BLaER1 treated with 17β-estradiol and CSF1 and Interleukin-3, amounts not matched to agents 10 nM and 100 nM (cell line): ENCODE data around the gene CAMK2G.
A peak's percentile ranks its signal among the peaks of the same experiment; 100 is the strongest.
"Not testable (repeated sequence)": the region's sequence is repeated elsewhere in the genome, so short reads cannot be mapped to it uniquely, and the experiment has no call there.

Source experiments
- H3K27ac ChIP-seq, 11 experiments: shearing (Covaris generic); formaldehyde crosslinking; 2 replicates each; pipeline ENCODE4 v1.8.1; 2022
- H3K27me3 ChIP-seq, 11 experiments: shearing (Covaris generic); formaldehyde crosslinking; 2 replicates each; pipeline ENCODE4 v1.8.1; 2022
- H3K36me3 ChIP-seq, 11 experiments: shearing (Covaris generic); formaldehyde crosslinking; 2 replicates each; pipeline ENCODE4 v1.8.1; 2022
- H3K4me1 ChIP-seq, 10 experiments: shearing (Covaris generic); formaldehyde crosslinking; 2 replicates each; pipeline ENCODE4 v1.8.1; 2022
- H3K4me2 ChIP-seq, 11 experiments: shearing (Covaris generic); formaldehyde crosslinking; 2 replicates each; pipeline ENCODE4 v1.8.1; 2022
- H3K4me3 ChIP-seq, 10 experiments: shearing (Covaris generic); formaldehyde crosslinking; 2 replicates each; pipeline ENCODE4 v1.8.1; 2022
- H3K9ac ChIP-seq, 11 experiments: shearing (Covaris generic); formaldehyde crosslinking; 2 replicates each; pipeline ENCODE4 v1.8.1; 2022
- H3K9me3 ChIP-seq, 11 experiments: shearing (Covaris generic); formaldehyde crosslinking; replicated peaks in 1 of 11; 2 replicates each; pipeline ENCODE4 v1.8.1; 2022
- H4K20me1 ChIP-seq, 11 experiments: shearing (Covaris generic); formaldehyde crosslinking; 2 replicates each; pipeline ENCODE4 v1.8.1; 2022
- Cebpa-rat ChIP-seq, 11 experiments: shearing (Covaris generic); IDR thresholded peaks; 2 replicates each; pipeline ENCODE4 v1.8.1; 2022

The CAMK2G gene

GRCh38 chr10:73840056-73840402 lies 34.3 kb downstream of the CAMK2G start:
- Histone ChIP-seq H3K27ac (no peak overlapping the region), H3K9me3 (no peaks in the 10 kb centered on the region), H4K20me1 (peaks cover 0 to 20% (median 0%) of the 10 kb centered on the region in 11 experiments; a peak in 5 of 22 replicates), H3K27me3 (no peaks in the 10 kb centered on the region), H3K4me1 (peaks cover 0 to 16% (median 9%) of the 10 kb centered on the region in 10 experiments; a peak in 13 of 20 replicates), H3K4me2 (no peak overlapping the region), H3K36me3 (peaks cover 36 to 95% (median 84%) of the 10 kb centered on the region in 11 experiments), H3K9ac (no peak overlapping the region), H3K4me3 (no peak overlapping the region)
- no peak for TF ChIP-seq Cebpa-rat (IDR thresholded peaks at IDR 0.05)

DNA sequence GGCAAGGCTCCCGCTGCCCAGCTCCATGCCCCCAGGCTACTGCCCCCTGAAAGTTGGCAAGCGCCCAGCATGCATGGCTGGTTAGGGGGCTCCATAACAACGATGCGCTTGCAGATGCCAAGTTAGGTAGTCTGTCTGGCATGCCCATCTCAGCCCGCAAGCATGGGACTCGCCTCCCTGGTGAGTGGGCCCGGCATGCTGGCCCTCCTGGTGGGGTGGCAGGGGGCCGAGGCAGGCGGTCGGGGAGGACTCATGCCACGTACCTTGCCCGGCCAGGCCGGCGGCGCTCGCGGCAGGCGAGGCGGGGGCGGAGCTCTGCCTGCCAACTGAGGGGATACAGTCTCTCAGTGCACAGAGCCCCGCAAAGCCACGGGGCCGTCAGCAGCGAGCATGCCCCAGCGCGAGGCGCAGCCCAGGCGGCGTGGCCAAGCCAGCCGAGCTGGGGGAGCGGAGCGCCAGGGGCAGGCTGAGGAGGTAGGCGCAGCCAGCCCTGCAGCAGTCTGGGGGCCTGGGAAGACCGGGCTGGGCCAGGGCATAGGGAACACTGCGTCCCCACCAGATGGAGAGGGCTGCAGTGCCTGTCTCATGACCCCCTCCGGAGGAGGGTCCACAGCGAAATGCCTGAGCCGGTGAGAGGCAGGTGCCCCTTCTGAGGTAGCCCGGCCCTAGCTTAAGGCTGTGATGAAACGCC lies 34.9 kb downstream of the CAMK2G start:
- TF ChIP-seq Cebpa-rat (IDR thresholded peaks at IDR 0.05), result no peak
- H3K27ac ChIP-seq, result no peak overlapping the region
- H3K4me3 ChIP-seq, result no peak overlapping the region
- H3K4me2 ChIP-seq, result no peak overlapping the region
- H3K27me3 ChIP-seq, result no peaks in the 10 kb centered on the region
- peaks cover 0 to 16% (median 9%) of the 10 kb centered on the region in 10 experiments; a peak in 13 of 20 replicates for H3K4me1 ChIP-seq
- no peak overlapping the region for H3K9ac ChIP-seq
- no peaks in the 10 kb centered on the region for H3K9me3 ChIP-seq
- H3K36me3 ChIP-seq, result peaks cover 36 to 95% (median 78%) of the 10 kb centered on the region in 11 experiments
- H4K20me1 ChIP-seq, result peaks cover 0 to 20% (median 0%) of the 10 kb centered on the region in 11 experiments; a peak in 5 of 22 replicates

GRCh38 chr10:73838827-73839226 lies 35.5 kb downstream of the CAMK2G start:
- Histone ChIP-seq H3K9me3 (no peaks in the 10 kb centered on the region), H4K20me1 (peaks cover 0 to 20% (median 0%) of the 10 kb centered on the region in 11 experiments; a peak in 5 of 22 replicates), H3K4me2 (no peak overlapping the region), H3K27me3 (no peaks in the 10 kb centered on the region), H3K4me1 (peaks cover 0 to 16% (median 9%) of the 10 kb centered on the region in 10 experiments; a peak in 13 of 20 replicates), H3K36me3 (peaks cover 36 to 92% (median 73%) of the 10 kb centered on the region in 11 experiments), H3K27ac (no peak overlapping the region), H3K9ac (no peak overlapping the region), H3K4me3 (no peak overlapping the region)
- TF ChIP-seq Cebpa-rat (IDR thresholded peaks at IDR 0.05), result no peak

GRCh38 chr10:73838008-73838567 lies 36.3 kb downstream of the CAMK2G start:
- Histone ChIP-seq H3K4me3 (no peak overlapping the region), H3K27ac (no peak overlapping the region), H3K4me2 (no peak overlapping the region), H3K27me3 (no peaks in the 10 kb centered on the region), H3K36me3 (peaks cover 31 to 86% (median 68%) of the 10 kb centered on the region in 11 experiments), H4K20me1 (peaks cover 0 to 15% (median 0%) of the 10 kb centered on the region in 11 experiments; a peak in 4 of 22 replicates), H3K9me3 (no peaks in the 10 kb centered on the region), H3K9ac (0 out of 22 replicates have a peak overlapping the region, but pooled peaks of 1 of the 11 experiments have one; percentile 19), H3K4me1 (peaks cover 0 to 9% (median 3%) of the 10 kb centered on the region in 10 experiments; a peak in 13 of 20 replicates)
- no peak for TF ChIP-seq Cebpa-rat (IDR thresholded peaks at IDR 0.05)

DNA sequence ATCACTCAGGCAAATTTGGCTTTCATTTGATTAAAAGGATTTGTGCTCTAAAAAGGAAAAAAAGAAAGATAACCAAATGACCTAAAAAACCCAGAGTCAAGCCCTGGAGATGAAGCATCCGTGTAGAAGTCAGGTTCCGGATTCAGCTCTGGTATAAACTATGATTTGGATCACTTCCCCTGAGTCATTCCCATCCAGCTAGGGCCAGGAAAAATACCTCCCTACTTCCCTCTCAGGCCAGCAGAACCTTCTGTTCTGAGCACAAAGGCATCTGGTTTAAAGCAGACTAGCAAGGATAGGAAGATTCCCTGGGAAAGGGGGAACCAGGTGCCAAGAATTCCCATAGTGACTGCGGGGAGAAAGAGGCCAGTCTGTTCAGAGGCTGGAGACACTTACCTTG lies 37.3 kb downstream of the CAMK2G start:
- H3K4me2 ChIP-seq, result no peak overlapping the region
- no peak overlapping the region for H3K27ac ChIP-seq

DNA sequence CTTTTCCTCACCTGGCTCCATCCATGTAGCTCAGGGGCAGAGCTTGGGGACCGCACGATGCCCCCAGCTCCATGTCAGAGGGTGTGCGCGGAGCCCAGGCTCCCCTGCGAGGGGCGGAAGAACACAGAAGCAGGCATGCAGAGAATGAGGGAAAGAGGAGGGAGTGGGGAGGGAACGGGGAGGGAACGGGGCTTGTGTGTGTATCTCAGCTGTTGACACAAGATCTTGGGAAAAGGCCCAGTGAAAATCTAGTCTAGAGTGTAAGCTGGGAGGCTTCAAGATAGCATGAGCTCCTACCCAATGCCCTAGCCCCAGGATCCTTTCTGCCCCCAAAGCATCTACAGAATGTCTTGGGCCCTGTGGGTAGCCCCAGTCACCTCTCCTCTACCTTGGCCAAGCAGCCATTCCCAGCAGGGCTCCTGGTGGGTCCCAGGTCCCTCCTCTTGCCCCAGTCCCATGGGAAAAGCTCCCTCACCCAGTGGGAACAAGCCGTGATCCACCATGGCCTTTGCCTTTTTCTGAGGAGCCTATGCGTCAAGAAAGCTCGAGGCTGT lies 37.9 kb downstream of the CAMK2G start:
- Histone ChIP-seq H3K27ac (no peak overlapping the region), H3K9ac (no peak overlapping the region), H3K36me3 (peaks cover 16 to 74% (median 58%) of the 10 kb centered on the region in 11 experiments), H3K4me3 (no peak overlapping the region), H3K4me1 (peaks cover 0 to 7% (median 0%) of the 10 kb centered on the region in 10 experiments; a peak in 6 of 20 replicates), H3K27me3 (no peaks in the 10 kb centered on the region), H3K4me2 (no peak overlapping the region), H3K9me3 (no peaks in the 10 kb centered on the region), H4K20me1 (peaks cover 0 to 15% (median 0%) of the 10 kb centered on the region in 11 experiments; a peak in 4 of 22 replicates)
- TF ChIP-seq Cebpa-rat (IDR thresholded peaks at IDR 0.05), result no peak

More for the DNA sequence above, 37.3 kb downstream of the CAMK2G start:
- H4K20me1 ChIP-seq, result peaks cover 0 to 15% (median 0%) of the 10 kb centered on the region in 11 experiments; a peak in 4 of 22 replicates
- H3K27me3 ChIP-seq, result no peaks in the 10 kb centered on the region
- H3K4me3 ChIP-seq, result no peak overlapping the region
- peaks cover 0 to 7% (median 0%) of the 10 kb centered on the region in 10 experiments; a peak in 6 of 20 replicates for H3K4me1 ChIP-seq
- no peak for TF ChIP-seq Cebpa-rat (IDR thresholded peaks at IDR 0.05)
- no peaks in the 10 kb centered on the region for H3K9me3 ChIP-seq
- H3K36me3 ChIP-seq, result peaks cover 21 to 80% (median 60%) of the 10 kb centered on the region in 11 experiments
- H3K9ac ChIP-seq, result no peak overlapping the region

GRCh38 chr10:73829090-73829489 lies 45.3 kb downstream of the CAMK2G start:
- H3K4me3 ChIP-seq, H3K4me1 ChIP-seq, H3K4me2 ChIP-seq, H3K27ac ChIP-seq, H3K27me3 ChIP-seq, H3K9ac ChIP-seq, H3K9me3 ChIP-seq, H4K20me1 ChIP-seq: not testable (repeated sequence)
- peaks cover 12 to 48% (median 26%) of the 10 kb centered on the region in 11 experiments; a peak in 20 of 22 replicates for H3K36me3 ChIP-seq

DNA sequence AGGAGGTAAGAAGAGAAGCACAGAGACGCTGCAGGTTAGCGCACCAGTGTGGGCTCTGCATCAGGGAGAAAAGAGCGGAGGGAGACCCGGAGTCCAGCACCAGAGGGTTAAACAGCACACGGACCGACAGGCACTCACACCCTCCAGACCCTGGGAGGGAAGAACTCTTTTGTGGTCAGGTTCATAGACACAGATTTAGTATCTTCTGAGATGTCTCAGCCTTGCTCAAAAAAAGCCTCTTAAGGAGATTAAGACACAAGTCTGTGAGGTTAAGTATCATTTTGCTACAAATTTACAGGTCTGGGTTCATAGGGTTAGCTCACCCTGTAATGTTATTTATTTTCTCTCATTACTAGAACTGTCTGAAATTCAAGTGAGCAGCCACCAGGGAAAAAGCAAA lies 46.2 kb downstream of the CAMK2G start:
- H3K27ac ChIP-seq, result no peak overlapping the region
- H4K20me1 ChIP-seq, result 0 out of 22 replicates have a peak, but pooled peaks cover 0 to 13% (median 0%) of the 10 kb centered on the region in 11 experiments
- no peak overlapping the region for H3K4me3 ChIP-seq
- H3K36me3 ChIP-seq, result peaks cover 14 to 58% (median 35%) of the 10 kb centered on the region in 11 experiments
- TF ChIP-seq Cebpa-rat (IDR thresholded peaks at IDR 0.05), result no peak
- no peak overlapping the region for H3K9ac ChIP-seq
- no peaks in the 10 kb centered on the region for H3K9me3 ChIP-seq
- H3K4me2 ChIP-seq, result peak overlapping the region in 2 of 11 experiments; percentile 22 to 24; a peak in 1 of 22 replicates
- no peaks in the 10 kb centered on the region for H3K27me3 ChIP-seq
- peaks cover 0 to 9% (median 7%) of the 10 kb centered on the region in 10 experiments; a peak in 12 of 20 replicates for H3K4me1 ChIP-seq
